ENCODE data around the gene NANOS3.

The NANOS3 gene

DNA sequence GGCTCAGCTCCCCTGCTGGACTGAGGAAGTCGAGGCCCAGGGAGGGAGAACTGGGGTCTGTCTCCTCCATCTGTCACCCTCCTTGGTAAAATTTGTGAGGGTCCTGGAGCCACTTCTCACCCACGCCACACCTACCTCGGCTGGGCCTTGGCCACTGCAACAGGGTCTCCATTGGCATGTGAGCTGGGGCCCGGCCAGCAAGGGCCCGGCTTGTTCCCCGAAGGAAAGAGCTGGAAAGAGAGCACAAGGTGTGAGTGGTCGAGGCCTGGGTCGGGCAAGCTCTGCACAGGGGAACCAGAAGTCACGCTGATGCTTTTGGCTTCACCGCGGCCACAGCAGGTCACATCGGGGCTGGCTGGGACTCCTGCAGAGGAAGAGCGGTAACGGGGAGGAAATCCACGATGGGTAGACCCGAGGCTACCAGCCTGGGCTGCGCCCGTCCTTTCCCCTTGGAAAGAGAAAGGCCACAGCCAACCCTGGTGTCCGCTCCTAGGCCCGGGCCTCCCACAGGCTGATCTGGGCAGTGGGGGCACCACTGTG lies 9.0 kb downstream of the NANOS3 start:
- no peak for DNase-seq (ENCODE audit: low read depth)

DNA sequence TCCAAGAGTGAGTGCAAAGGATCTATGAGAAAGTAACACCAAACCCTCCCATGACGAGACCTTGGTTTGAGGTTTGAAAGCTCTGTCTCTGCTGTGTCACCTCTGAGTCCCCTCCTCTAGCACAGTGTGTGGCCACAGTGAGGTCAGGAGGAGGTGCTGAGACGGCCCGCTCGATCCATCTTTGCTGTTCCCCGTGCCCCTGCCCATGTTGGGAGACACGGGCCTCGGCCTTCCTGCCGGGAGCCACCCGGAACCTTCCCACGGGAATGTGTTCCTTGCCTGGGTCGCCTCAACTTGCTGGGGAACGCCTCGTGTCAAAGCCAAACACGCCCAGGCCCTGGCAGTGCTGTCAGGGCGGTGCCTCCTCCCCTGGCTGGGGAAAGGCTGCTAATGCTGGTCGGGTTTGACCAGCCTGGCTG lies 10.1 kb downstream of the NANOS3 start:
- DNase-seq (ENCODE audit: low read depth), result no peak

DNA sequence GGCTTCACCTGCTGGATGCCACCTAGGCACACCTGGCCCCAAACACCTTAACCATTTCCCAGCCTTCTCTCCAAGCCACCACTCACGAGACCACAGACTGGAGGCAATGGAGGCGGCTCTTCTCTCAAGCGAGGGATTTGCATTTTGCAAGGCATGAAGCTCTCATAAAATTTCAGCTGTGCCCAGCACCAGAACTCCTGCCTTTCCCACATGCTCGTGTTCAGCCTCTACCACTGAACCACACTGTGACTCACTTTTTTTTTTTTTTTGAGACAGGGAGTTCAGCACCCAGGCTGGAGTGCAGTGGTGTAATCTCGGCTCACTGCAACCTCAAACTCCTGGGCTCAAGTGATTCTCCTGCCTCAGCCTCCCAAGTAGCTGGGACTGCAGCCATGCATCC lies 10.6 kb downstream of the NANOS3 start:
- no peak for DNase-seq (ENCODE audit: low read depth)

DNA sequence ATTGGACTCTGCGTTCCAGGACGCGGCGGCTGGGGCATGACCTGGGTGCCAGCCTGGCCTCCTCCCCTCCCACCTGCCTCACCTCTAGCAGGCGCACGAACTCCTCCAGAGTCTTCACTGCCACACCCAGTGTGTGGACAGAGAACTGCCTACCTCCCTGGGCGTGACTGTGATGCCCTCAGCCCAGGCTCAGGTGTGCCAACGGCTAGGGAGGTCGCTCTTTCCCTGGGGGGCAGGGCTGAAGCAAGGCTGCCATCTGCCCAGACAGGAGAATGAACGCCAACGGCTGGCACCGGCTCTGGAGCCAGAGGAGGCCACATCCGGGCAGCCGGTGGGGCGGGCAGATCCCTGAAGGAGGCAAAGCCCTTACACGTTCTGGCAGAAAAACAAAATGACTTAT lies 11.3 kb downstream of the NANOS3 start:
- no peak for DNase-seq (ENCODE audit: low read depth)

DNA sequence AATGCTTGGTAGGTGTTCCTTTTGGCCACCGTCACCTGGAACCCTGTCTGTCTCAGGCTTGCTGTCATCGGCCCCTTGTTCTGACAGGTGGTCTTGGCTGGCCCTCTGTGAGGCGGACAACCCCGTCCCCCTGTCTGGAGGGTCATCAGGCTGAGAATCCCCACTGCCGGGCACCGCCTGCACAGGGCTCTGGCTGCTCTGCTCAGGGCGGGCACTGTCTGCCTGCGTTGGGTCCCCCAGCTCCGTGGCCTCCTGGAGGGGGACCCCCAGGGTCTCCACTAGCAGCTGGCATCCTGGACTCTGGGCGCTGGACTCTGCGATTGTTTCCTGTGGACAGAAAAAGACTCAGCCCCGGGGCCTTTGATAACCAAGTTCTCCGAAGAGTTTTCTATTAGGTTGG lies 13.2 kb downstream of the NANOS3 start:
- DNase-seq (ENCODE audit: low read depth), result no peak

DNA sequence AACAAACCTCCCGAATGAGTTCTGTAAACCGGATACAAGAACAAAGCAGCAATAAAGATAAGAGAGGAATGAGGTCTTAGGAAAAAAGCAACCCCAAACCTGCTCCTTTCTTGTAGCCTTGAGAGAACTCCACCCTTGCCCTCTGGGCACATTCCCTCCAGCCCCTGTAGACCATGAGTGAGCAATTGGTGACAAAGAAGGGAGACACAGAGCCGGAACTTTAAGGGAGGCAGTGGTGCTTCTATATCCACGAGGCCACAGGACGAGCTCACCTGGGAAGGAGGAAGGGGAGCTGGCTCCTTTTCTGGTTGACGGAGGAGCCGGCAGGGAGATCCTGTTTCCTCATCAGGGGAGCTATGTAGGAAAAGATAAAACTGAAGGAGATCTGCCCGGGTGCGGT lies 15.9 kb downstream of the NANOS3 start:
- DNase-seq (ENCODE audit: low read depth), result no peak

DNA sequence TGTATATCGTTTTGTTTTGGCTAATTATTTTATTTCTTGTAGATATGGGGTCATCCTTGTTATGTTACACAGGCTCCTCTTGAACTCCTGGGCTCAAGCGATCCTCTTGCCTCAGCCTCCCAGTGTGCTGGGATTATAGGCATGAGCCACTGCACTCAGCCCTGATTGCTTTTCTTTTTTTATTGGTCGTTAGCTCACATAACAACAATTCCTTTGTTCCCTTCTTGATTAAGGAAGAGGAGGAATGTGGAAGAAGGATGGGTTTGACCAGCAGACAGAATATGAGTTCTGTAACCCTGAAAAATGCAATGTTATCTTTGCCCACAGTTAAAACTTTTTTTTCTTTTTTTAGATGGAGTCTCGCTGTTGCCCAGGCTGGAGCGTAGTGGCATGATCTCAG lies 17.6 kb downstream of the NANOS3 start:
- DNase-seq (ENCODE audit: low read depth), result no peak

DNA sequence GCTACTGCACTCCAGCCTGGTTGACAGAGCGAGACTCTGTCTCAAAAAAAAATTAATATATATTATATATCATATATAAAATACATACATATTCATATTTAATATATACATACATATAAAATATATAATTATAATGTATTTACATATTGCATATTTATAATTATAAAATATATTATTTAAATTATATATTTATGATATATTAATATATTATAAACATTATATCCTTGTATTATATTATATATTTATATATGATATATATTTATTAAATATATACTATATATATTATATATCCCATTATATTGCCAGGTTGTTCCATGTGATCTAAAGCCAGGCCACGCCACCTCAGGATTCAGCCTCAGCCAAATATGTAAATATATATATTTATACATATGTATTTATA lies 19.3 kb downstream of the NANOS3 start:
- DNase-seq (ENCODE audit: low read depth), result no peak

DNA sequence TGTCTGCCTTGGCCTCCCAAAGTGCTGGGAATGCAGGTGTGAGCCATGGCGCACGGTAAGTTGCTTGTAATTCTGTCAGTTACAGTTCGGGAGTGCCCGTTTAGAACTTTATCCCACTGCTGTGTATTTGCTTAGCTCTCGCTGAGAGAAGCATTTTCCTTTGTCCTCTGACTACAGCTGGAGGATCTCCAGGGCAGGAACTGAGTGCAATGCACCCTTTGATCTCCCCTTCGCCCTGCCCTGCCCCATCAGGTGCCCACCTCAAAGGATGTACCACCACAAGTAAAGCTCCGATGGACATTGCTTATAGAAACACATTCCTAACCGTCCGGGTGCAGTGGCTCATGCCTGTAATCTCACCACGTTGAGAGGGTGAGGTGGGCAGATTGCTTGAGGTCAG lies 22.5 kb downstream of the NANOS3 start:
- DNase-seq (ENCODE audit: low read depth), result no peak

DNA sequence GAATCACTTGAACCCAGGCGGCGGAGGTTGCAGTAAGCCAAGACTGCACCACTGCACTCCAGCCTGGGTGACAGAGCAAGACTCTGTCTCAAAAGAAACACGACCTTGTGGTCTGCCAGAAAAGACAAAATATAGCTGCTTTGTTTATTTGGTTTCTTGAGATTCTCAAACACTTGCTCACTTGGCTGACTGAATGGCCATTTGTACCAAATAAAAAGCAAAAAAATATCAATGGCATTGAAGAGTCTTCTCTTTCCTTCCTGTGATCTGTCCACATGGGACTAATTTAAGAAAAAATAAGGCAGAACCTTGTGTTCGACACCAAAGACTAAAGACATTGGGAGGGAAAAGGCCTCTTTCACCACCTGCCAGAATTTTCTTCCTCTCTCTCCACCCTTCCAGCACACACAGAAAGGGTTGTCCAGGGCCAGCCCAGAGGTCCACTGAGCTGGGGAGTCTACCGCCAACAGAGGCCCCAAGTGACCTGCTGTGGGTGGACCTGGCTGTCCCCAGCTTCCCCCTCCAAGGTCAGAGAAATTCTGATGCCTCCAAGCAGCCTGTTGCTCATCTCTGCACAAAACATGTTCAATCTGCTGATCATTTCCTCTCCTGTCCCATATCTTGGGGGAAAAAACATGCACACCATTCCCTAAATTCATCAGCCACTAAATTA lies 23.1 kb downstream of the NANOS3 start:
- DNase-seq (ENCODE audit: low read depth), result no peak

DNA sequence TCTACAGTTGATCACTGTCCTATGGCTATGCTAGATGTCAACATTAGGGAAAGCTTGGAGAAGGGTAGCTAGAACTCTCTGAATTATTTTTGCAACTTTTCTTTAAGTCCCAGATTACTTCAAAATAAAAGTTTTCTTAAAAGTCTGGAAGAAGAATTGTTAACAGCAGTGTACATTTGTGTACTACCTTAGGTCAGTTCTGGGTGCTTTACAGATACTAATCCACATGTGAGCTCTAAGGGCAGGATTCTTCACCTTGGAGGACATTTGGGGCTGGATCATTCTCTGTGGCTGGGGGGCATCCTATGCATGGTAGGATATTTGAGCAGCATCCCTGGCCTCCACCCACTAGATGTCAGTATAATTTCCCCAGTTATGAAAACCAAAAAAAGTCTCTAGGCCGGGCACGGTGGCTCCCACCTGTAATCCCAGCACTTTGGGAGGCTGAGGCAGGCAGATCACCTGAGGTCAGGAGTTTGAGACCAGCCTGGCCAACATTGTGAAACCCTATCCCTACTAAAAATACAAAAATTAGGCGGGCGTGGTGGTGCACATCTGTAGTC lies 26.1 kb downstream of the NANOS3 start:
- no peak for DNase-seq (ENCODE audit: low read depth)

DNA sequence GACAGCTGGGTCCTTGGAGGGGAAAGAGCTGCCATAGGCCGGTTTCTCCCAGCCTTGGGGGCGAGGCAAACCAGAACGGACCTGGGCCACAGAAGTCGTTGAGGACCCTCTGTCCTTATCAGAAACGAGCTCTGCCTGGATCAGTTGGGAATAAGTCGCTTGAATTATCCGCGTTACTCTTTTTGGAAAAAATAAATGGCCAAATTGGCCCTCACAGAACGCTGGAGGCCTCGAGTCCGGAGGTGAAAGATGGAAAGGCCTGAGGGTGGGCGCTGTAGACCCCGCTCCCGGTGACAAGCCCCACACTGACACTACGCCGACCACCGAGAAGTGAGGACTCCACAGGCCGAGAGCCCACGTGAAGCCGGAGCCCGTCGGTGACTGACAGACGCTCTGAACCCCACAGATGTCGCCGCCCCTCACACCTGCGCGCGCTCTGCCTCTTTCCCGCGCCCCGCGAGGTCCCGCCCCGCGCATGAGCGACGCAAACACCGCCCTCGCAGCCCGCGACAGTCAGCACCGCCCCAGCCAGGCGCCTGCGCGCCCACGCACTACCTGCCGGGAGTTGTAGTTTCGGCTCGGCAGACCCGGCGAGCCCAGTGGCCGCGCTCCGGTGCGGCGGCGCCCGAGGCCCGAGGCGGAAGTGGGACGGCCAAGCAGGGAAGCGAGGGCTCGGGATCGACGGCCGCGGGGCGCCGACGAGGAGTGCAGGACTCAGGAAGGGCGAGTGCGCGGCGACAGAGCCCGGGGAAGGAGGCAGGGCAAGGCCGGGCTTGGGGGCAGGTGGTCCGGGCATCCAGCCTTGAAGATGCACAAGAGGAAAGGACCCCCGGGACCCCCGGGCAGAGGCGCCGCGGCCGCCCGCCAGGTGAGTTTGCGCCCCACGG lies 28.9 kb downstream of the NANOS3 start, which contains the start of the genes BRME1 and CC2D1A:
Gene BRME1 (minus strand): TSS at position 484 of the 887 bp plus-strand sequence. CDS start 1,225 bp downstream, outside the sequence.
Gene CC2D1A (plus strand): TSS at position 568 of the 887 bp plus-strand sequence. CDS start 241 bp downstream, at position 809.
- peak; percentile 93 for DNase-seq (ENCODE audit: low read depth)

DNA sequence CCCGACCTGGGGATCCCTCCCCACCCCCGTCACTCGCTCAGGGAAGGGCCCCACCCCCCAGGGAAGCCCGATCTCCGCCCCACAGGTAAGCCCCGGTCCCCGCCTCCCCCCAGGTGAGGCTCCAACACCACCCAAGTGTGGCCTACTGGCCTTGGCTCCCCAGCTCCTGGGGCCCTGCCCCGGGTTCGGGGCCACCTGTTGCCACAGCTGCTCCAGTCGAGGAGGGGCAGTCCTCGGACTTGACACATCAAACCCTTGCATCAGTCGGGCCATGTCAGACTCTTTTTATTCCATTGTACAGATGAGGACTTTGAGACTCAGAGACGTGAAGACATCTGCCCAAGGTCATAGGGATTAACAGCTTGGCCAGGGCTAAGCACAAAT lies 29.6 kb downstream of the NANOS3 start:
- no peak for DNase-seq (ENCODE audit: low read depth)

DNA sequence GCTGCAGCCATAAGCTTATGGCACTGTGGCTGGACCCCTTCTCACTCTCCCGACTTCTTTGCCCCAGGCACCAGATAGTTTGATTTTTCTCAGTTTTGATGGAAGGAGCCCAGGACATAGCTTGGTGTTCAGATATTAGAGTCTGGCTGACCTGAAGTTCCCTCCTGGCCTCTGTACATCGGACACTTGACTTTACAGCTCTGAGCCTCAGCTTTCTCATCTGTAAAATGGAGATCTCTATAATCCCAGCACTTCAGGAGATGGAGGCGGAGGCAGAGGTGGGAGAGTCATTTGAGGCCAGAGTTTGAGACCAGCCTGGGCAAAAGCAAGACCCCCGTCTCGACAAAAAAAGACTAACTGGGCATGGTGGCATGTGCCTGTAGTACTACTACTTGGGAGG lies 30.0 kb downstream of the NANOS3 start:
- DNase-seq (ENCODE audit: low read depth), result no peak

DNA sequence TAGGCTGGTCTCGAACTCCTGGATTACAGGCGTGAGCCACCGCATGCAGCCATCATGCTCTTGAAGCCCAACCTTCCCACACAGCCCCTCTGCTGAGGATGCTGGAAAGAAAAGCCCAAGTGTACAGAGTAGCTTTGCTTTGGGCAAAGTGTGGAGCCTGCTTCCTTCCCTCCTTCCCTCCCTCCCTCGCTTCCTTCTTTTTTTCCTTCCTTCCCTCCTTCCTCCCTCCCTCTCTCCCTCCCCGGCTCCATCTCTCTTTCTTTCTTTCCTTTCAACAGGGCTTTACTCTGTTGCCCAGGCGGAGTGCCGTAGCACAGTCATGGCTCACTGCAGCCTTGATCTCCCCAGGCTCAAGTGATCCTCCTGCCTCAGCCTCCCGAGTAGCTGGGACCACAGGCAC lies 31.7 kb downstream of the NANOS3 start:
- no peak for DNase-seq (ENCODE audit: low read depth)

DNA sequence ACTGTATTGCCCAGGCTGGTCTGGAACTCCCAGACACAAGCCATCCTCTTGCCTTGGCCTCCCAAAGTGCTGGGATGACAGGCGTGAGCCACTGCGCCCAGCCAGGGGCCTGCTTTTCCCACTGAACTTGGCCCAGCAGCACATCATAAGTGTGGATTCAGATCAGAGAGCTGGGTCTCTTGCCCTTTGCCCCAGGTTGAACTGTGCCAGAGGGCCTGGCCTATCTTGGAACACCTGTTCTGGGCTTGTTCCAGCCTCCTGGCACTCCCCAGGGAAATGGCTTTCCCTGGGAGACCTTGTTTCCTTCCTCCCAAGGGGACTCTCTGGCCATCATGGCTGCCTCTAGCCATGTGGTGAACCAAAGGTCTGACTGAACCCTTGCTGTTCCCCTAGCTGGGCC lies 32.5 kb downstream of the NANOS3 start:
- DNase-seq (ENCODE audit: low read depth), result no peak

DNA sequence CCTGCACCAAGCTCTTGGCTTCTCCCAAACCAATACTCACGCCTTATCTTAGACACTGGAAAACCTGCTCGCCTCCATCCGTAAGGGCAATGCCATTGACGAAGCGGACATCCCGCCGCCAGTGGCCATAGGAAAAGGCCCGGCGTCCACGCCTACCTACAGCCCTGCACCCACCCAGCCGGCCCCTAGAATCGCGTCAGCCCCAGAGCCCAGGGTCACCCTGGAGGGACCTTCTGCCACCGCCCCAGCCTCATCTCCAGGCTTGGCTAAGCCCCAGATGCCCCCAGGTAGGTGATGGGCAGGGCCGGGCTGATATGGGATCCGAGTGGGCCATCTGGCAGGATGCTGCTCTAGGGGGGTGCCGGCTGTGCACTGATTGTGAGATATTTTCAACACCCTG lies 36.4 kb downstream of the NANOS3 start:
- DNase-seq (ENCODE audit: low read depth), result no peak

DNA sequence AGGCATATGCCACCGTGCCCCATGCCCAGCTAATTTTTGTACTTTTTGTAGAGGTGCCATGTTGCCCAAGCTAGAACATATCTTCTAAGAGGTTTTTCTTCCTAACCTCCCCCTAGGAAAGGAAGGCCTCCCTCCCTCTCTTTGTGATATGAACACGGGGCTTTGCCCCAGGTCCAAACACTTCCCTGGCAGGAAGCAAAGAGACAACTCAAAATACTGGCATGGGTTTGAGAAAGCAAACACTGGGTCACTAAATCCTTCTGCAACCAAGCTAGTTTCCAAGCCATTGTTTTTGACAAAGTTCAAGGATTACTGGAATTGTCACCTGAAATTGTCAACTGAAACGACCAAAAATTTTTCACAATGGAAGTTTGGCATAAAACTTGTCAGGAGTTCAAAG lies 37.8 kb downstream of the NANOS3 start:
- DNase-seq (ENCODE audit: low read depth), result no peak

DNA sequence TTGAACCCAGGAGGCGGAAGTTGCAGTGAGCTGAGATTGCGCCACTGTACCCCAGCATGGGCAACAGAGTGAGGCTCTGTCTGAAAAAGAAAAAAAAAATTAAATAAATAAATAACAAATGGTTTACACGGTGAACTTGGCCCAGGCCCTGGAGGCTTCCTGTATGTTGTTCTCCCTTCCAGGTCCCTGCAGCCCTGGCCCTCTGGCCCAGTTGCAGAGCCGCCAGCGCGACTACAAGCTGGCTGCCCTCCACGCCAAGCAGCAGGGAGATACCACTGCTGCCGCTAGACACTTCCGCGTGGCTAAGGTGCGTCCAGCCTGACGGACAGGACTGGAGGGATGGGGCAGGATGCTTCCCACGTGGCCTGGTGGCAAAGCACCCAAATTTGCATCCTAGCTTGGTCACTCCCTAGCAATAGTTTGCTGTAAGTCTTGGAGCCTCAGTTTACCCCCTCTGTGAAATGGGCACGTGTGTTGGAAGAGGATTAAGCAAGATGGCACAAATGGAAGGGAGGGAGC lies 41.0 kb downstream of the NANOS3 start:
- no peak for DNase-seq (ENCODE audit: low read depth)

DNA sequence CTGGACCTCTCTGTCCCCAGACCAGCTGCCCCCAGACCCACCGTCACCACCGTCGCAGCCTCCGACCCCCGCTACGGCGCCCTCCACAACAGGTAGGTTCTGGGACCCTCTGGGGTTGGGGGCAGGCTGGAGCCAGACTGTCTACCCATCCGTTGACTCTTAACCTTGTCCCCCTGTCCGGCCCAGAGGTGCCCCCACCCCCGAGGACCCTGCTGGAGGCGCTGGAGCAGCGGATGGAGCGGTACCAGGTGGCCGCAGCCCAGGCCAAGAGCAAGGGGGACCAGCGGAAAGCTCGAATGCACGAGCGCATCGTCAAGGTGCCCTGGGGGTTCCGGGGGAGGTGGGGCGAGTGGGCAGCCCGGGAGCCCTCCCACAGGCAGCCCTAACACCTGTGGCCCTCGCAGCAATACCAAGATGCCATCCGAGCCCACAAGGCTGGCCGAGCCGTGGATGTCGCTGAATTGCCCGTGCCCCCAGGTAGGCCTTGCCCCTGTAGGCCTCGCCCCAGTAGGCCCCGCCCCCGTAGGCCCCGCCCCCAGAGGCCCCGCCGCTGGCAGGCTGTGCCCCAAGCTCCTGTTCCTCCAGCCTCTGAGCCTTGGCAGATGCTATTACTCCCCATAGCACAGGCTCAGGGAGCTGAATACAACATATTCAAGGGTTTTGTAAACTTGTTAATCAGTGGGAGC lies 41.9 kb downstream of the NANOS3 start:
- no peak for DNase-seq (ENCODE audit: low read depth)

DNA sequence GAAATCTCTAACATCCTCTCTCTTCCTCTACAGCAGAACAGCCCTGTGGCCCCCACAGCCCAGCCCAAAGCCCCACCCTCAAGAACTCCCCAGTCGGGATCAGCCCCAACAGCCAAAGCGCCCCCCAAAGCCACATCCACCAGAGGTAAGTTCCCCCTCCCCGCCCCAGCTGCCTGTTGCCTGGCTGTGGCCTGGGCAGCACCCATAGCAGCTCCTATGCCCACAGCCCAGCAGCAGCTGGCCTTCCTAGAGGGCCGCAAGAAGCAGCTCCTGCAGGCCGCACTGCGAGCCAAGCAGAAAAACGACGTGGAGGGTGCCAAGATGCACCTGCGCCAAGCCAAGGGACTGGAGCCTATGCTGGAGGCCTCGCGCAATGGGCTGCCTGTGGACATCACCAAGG lies 43.6 kb downstream of the NANOS3 start:
- no peak for DNase-seq (ENCODE audit: low read depth)
